K562 (cell line): ENCODE data around the gene TMIGD3. TPM values are rescaled to one million over a fixed set of nuclear protein-coding genes. Genes with fewer than 3 reads are reported as not detected.

Experiments used
- ARHGAP35 ChIP-seq: fragments of 450-650 bp; IDR thresholded peaks from 2 replicates; pipeline ENCODE4 v1.6.1; 2018; ENCODE audit not compliant: partially characterized antibody
- BMI1 ChIP-seq: fragments of 150-350 bp; IDR thresholded peaks from 2 replicates; pipeline ENCODE4 v1.6.1; 2014; ENCODE audit warnings: low read length
- BRD4 ChIP-seq: fragments of 200-600 bp; sonication (generic); IDR thresholded peaks from 2 replicates; pipeline ENCODE4 v1.6.1; 2017; ENCODE audit warnings: inconsistent platforms
- CC2D1A ChIP-seq: fragments of 450-650 bp; IDR thresholded peaks from 2 replicates; pipeline ENCODE4 v1.6.1; 2017; ENCODE audit warnings: mild to moderate bottlenecking
- HCFC1 ChIP-seq: IDR thresholded peaks from 2 replicates; pipeline ENCODE4 v1.6.1; 2012; ENCODE audit warnings: low read depth, low read length, improper control_type of control experiment
- KLF13 ChIP-seq: fragments of 450-650 bp; IDR thresholded peaks from 2 replicates; pipeline ENCODE4 v1.6.1; 2016; ENCODE audit warnings: missing genetic modification characterization, low read depth, mild to moderate bottlenecking, missing compliant biosample characterization, moderate library complexity, borderline replicate concordance
- NR2C1 ChIP-seq, 2 experiments: fragments of 450-650 bp; IDR thresholded peaks; 2 replicates each; pipeline ENCODE4 v1.6.1; 2017; ENCODE audit warnings: mild to moderate bottlenecking in 2 of 2, antibody characterized with exemption in 1 of 2, inconsistent platforms in 1 of 2, missing compliant biosample characterization in 1 of 2, missing genetic modification characterization in 1 of 2
- PCBP1 ChIP-seq: fragments of 200-400 bp; formaldehyde crosslinking; IDR thresholded peaks from 2 replicates; pipeline ENCODE4 v1.6.1; 2018; ENCODE audit warnings: mild to moderate bottlenecking, low read depth, low read length; ENCODE audit not compliant: poor library complexity, severe bottlenecking
- RBM39 ChIP-seq: fragments of 200-400 bp; formaldehyde crosslinking; optimal IDR thresholded peaks from 2 replicates; pipeline ENCODE3; 2018; ENCODE audit warnings: low read depth, low read length
- THRB ChIP-seq: fragments of 450-650 bp; formaldehyde crosslinking; conservative IDR thresholded peaks from 2 replicates; pipeline ENCODE4 v1.4.0; 2022; ENCODE audit warnings: mild to moderate bottlenecking, missing genetic modification characterization
- USF1 ChIP-seq: sonication (generic); formaldehyde crosslinking; IDR thresholded peaks from 2 replicates; pipeline ENCODE4 v1.9.0; 2022; ENCODE audit warnings: mild to moderate bottlenecking, missing genetic modification reagents
- ZNF232 ChIP-seq: sonication (generic); formaldehyde crosslinking; IDR thresholded peaks from 2 replicates; pipeline ENCODE4 v1.8.0; 2022; ENCODE audit warnings: mild to moderate bottlenecking, missing genetic modification reagents
- polyA plus RNA-seq, 8 experiments: library from polyadenylated mRNA; depleted of rRNA in 4 of 8; stranded (reverse) in 5 of 8; unstranded in 3 of 8; fragments of >200 nt; fragmentation: Nextera tagmentation in 2 of 8; fragmentation: Illumina TruSeq in 1 of 8; extraction: Ambion mirVana in 2 of 8; extraction: Trizol in 1 of 8; gene quantifications; 2 replicates each; pipeline versions ENCODE4 v1.2.1 to v1.2.3, GENCODE V29; 2011 to 2014; ENCODE audit warnings: inconsistent platforms in 1 of 8, missing spikeins in 1 of 8
- total RNA-seq, 7 experiments: library from RNA; depleted of rRNA in 6 of 7; stranded (reverse); fragments of >200 nt in 6 of 7; fragmentation: Illumina TruSeq in 2 of 7; extraction: Trizol in 2 of 7; gene quantifications; 2 replicates each; pipeline versions ENCODE4 v1.2.1 to v1.2.3, GENCODE V29; 2011 to 2021; ENCODE audit warnings: low replicate concordance in 1 of 7
- TF ChIP-seq, protein P1 (sequence below): sonication (generic); formaldehyde crosslinking; IDR thresholded peaks from 2 replicates; pipeline ENCODE4 v1.8.0; 2022; ENCODE audit warnings: mild to moderate bottlenecking, missing genetic modification reagents
- TF ChIP-seq, protein P2 (sequence below): sonication (generic); formaldehyde crosslinking; IDR thresholded peaks from 2 replicates; pipeline ENCODE4 v1.8.1; 2023; ENCODE audit warnings: mild to moderate bottlenecking, missing genetic modification reagents
- TF ChIP-seq, protein P3 (sequence below): sonication (generic); formaldehyde crosslinking; IDR thresholded peaks from 2 replicates; pipeline ENCODE4 v1.8.1; 2023; ENCODE audit warnings: mild to moderate bottlenecking, missing genetic modification reagents

TMIGD3 gene
- total and polyA plus RNA-seq, 9 of the 15 experiments (the other 6 are each of a cell fraction or from before 2014, with no cell fraction given), result 0.11 to 0.13 (median 0.11) TPM; not detected in 6

GRCh38 chr1:111448918-111449702 is 54.3 kb downstream of the TMIGD3 start, which contains the start of the genes ATP5PB and WDR77 (continued):
- TF ChIP-seq USF1 (CRISPR knock-in tag) (peak; percentile 94), BMI1 (no peak), CC2D1A (0 out of 2 replicates have a peak, but pooled peaks have one; percentile 55), HCFC1 (peak; percentile 52), NR2C1 (IDR thresholded peaks at IDR 0.05) (peak; percentile 69), NR2C1 (tag; IDR thresholded peaks at IDR 0.05) (peak; percentile 75; the same call in 1 of the 2 replicates), ARHGAP35 (peak; percentile 95), BRD4 (peak; percentile 95), THRB (CRISPR knock-in tag) (0 out of 2 replicates have a peak, but pooled peaks have one; percentile 66), KLF13 (tag) (peak; percentile 93), PCBP1 (no peak), ZNF232 (CRISPR knock-in tag) (no peak), RBM39 (peak; percentile 56)
- TF ChIP-seq, protein P1, sequence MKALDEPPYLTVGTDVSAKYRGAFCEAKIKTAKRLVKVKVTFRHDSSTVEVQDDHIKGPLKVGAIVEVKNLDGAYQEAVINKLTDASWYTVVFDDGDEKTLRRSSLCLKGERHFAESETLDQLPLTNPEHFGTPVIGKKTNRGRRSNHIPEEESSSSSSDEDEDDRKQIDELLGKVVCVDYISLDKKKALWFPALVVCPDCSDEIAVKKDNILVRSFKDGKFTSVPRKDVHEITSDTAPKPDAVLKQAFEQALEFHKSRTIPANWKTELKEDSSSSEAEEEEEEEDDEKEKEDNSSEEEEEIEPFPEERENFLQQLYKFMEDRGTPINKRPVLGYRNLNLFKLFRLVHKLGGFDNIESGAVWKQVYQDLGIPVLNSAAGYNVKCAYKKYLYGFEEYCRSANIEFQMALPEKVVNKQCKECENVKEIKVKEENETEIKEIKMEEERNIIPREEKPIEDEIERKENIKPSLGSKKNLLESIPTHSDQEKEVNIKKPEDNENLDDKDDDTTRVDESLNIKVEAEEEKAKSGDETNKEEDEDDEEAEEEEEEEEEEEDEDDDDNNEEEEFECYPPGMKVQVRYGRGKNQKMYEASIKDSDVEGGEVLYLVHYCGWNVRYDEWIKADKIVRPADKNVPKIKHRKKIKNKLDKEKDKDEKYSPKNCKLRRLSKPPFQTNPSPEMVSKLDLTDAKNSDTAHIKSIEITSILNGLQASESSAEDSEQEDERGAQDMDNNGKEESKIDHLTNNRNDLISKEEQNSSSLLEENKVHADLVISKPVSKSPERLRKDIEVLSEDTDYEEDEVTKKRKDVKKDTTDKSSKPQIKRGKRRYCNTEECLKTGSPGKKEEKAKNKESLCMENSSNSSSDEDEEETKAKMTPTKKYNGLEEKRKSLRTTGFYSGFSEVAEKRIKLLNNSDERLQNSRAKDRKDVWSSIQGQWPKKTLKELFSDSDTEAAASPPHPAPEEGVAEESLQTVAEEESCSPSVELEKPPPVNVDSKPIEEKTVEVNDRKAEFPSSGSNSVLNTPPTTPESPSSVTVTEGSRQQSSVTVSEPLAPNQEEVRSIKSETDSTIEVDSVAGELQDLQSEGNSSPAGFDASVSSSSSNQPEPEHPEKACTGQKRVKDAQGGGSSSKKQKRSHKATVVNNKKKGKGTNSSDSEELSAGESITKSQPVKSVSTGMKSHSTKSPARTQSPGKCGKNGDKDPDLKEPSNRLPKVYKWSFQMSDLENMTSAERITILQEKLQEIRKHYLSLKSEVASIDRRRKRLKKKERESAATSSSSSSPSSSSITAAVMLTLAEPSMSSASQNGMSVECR (CRISPR knock-in tag), result peak; percentile 75
- TF ChIP-seq, protein P2, sequence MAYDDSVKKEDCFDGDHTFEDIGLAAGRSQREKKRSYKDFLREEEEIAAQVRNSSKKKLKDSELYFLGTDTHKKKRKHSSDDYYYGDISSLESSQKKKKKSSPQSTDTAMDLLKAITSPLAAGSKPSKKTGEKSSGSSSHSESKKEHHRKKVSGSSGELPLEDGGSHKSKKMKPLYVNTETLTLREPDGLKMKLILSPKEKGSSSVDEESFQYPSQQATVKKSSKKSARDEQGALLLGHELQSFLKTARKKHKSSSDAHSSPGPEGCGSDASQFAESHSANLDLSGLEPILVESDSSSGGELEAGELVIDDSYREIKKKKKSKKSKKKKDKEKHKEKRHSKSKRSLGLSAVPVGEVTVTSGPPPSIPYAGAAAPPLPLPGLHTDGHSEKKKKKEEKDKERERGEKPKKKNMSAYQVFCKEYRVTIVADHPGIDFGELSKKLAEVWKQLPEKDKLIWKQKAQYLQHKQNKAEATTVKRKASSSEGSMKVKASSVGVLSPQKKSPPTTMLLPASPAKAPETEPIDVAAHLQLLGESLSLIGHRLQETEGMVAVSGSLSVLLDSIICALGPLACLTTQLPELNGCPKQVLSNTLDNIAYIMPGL, result no peak
- TF ChIP-seq, protein P3, sequence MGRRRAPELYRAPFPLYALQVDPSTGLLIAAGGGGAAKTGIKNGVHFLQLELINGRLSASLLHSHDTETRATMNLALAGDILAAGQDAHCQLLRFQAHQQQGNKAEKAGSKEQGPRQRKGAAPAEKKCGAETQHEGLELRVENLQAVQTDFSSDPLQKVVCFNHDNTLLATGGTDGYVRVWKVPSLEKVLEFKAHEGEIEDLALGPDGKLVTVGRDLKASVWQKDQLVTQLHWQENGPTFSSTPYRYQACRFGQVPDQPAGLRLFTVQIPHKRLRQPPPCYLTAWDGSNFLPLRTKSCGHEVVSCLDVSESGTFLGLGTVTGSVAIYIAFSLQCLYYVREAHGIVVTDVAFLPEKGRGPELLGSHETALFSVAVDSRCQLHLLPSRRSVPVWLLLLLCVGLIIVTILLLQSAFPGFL (CRISPR knock-in tag), result 0 out of 2 replicates have a peak, but pooled peaks have one; percentile 51
